ENCODE results near the gene SRI. TPM values are rescaled to one million over a fixed set of nuclear protein-coding genes. Genes with fewer than 3 reads are reported as not detected.

Gene SRI
- total RNA-seq, 1 experiment from 2014 or later: 138 TPM

- POLR2A ChIA-PET: interaction anchor here (0.7 kb wide), 1 partner anchor 357 kb away, joined by 4 read pairs; no protein-coding TSS in a partner anchor
- TF ChIP-seq REST (IDR thresholded peaks at IDR 0.05; ENCODE audit: insufficient read depth in 1 of 2, low read depth in 2 of 2, low read length in 1 of 2) (no peak), CTCF (IDR thresholded peaks at IDR 0.05) (no peak), POLR2AphosphoS5 (IDR thresholded peaks at IDR 0.05; ENCODE audit: low read depth, low read length) (no peak), TCF7L2 (IDR thresholded peaks at IDR 0.05; ENCODE audit: low read depth, low read length) (no peak), SIN3A (IDR thresholded peaks at IDR 0.05; ENCODE audit: borderline replicate concordance, insufficient read depth, low read depth, low read length) (no peak)
- no peak for ATAC-seq
- DNase-seq (ENCODE audit: low read depth, low spot score): no peak
- no peaks in the 10 kb centered on the region for H3K9me3 ChIP-seq (ENCODE audit: control insufficient read depth, insufficient read depth, low read depth, low read length)
- H3K36me3 ChIP-seq (ENCODE audit: control insufficient read depth, insufficient read depth, low read length): no peaks in the 10 kb centered on the region
- no peak overlapping the region for H3K27ac ChIP-seq (ENCODE audit: low read length)
- in situ Hi-C loops (cut with HindIII; ENCODE audit: low pct_unique_long_range_greater_than_20kb, low sequenced_read_pairs): no loop called here
- no peaks in the 10 kb centered on the region for H3K4me1 ChIP-seq (ENCODE audit: control insufficient read depth, insufficient read depth, low read length)
- intact Hi-C loops (cut with micrococcal nuclease; ENCODE audit: unreplicated experiment): no loop called here
- BruUV-seq (replicated peaks): no TSS peak
- CTCF ChIA-PET: no interaction called here
- no peak overlapping the region for H3K4me3 ChIP-seq (ENCODE audit: low read depth in 2 of 2, low read length in 2 of 2)
- H3K27me3 ChIP-seq (ENCODE audit: control insufficient read depth, insufficient read depth, low read length): no peaks in the 10 kb centered on the region
Measured at GRCh38 chr7:88185650-88186049, 34.2 kb downstream of the SRI start.

GRCh38 chr7:88184848-88185304, 35.0 kb downstream of the SRI start:
- CTCF ChIA-PET: no interaction called here
- Histone ChIP-seq H3K4me1 (ENCODE audit: control insufficient read depth, insufficient read depth, low read length) (no peaks in the 10 kb centered on the region), H3K4me3 (ENCODE audit: low read depth in 2 of 2, low read length in 2 of 2) (no peak overlapping the region), H3K27ac (ENCODE audit: low read length) (no peak overlapping the region), H3K36me3 (ENCODE audit: control insufficient read depth, insufficient read depth, low read length) (no peaks in the 10 kb centered on the region), H3K27me3 (ENCODE audit: control insufficient read depth, insufficient read depth, low read length) (no peaks in the 10 kb centered on the region), H3K9me3 (ENCODE audit: control insufficient read depth, insufficient read depth, low read depth, low read length) (no peaks in the 10 kb centered on the region)
- TF ChIP-seq REST (IDR thresholded peaks at IDR 0.05; ENCODE audit: insufficient read depth in 1 of 2, low read depth in 2 of 2, low read length in 1 of 2): no peak
- TF ChIP-seq TCF7L2 (IDR thresholded peaks at IDR 0.05; ENCODE audit: low read depth, low read length): no peak
- TF ChIP-seq POLR2AphosphoS5 (IDR thresholded peaks at IDR 0.05; ENCODE audit: low read depth, low read length): no peak
- TF ChIP-seq SIN3A (IDR thresholded peaks at IDR 0.05; ENCODE audit: borderline replicate concordance, insufficient read depth, low read depth, low read length): no peak
- TF ChIP-seq CTCF (IDR thresholded peaks at IDR 0.05): no peak
- intact Hi-C loops (cut with micrococcal nuclease; ENCODE audit: unreplicated experiment): no loop called here
- no TSS peak for BruUV-seq (replicated peaks)
- in situ Hi-C loops (cut with HindIII; ENCODE audit: low pct_unique_long_range_greater_than_20kb, low sequenced_read_pairs): no loop called here
- ATAC-seq (no peak), DNase-seq (ENCODE audit: low read depth, low spot score) (peak; percentile 7)
- POLR2A ChIA-PET: interaction anchor here (0.7 kb wide), 1 partner anchor 356 kb away, joined by 4 read pairs; no protein-coding TSS in a partner anchor

All from Panc1 (cell line).